Colon (tissue), 2 donors: ENCODE measurements around the gene CSNK1D.

Source experiments
- FAIRE-seq: peaks from 2 replicates; lab custom pipeline; 2012; peaks lifted over from hg19 to GRCh38; lab: Jason Lieb, UNC
- donor health status: control.
- donor health status: control.

Gene CSNK1D

GRCh38 chr17:82227629-82228277 lies 45.7 kb downstream of the CSNK1D start:
- no peak for FAIRE-seq

GRCh38 chr17:82226809-82227628 lies 46.5 kb downstream of the CSNK1D start:
- no peak for FAIRE-seq

GRCh38 chr17:82226146-82226808 lies 47.2 kb downstream of the CSNK1D start:
- no peak for FAIRE-seq

DNA sequence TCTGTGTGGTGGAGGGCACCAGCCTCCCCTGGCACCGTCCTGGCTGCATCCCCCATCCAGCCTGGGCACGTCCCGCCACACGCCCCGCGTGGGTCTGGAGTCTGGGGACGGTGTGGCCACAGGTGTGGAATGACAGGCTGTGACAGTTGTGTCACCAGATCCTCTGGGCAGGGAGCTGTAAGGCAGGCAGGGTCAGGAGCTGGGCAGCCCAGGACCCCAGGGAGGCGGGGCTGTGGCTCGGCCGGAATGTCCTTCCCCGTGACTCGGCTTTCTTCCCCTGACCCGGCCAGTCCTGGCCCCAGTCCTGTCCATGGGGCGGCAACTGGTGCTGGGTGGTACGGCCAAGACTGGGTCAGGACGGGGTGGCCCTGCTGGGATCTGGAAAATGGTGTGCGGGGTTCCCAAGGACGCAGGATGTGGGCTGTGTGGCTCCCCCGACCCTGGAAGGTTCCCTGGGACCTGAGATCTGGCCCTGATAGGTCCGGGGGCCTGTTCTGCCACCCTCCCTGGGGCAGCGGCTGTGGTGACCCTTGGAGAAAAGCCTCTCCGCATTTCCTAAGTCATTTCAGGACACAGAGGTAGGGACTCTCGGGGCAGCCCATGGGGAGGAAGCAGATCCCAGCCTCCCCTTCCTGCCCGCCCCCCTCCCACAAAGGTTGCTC lies 48.0 kb downstream of the CSNK1D start:
- FAIRE-seq, result no peak

- no peak for FAIRE-seq
Measured at GRCh38 chr17:82224666-82225065, 48.8 kb downstream of the CSNK1D start.

GRCh38 chr17:82223517-82223916 lies 50.0 kb downstream of the CSNK1D start:
- no peak for FAIRE-seq

DNA sequence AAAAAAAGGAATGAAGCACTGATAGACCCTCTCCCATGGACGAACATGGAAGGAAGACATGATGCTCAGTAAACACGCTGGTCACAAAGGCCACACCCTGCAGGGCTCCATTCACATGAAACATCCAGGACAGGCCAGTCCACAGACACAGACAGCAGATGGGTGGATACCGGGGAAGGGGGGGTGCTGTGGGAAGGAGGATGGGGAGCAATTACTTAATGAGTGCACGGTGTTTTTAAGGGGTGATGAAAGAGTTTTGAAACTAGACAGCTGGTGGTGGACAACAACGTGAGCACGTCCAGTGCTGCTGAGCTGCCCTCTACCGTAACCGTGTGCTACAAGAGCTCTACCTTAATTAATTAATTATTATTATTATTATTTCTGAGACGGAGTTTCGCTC lies 50.7 kb downstream of the CSNK1D start:
- FAIRE-seq, result no peak

GRCh38 chr17:82221341-82221902 lies 52.1 kb downstream of the CSNK1D start:
- no peak for FAIRE-seq

DNA sequence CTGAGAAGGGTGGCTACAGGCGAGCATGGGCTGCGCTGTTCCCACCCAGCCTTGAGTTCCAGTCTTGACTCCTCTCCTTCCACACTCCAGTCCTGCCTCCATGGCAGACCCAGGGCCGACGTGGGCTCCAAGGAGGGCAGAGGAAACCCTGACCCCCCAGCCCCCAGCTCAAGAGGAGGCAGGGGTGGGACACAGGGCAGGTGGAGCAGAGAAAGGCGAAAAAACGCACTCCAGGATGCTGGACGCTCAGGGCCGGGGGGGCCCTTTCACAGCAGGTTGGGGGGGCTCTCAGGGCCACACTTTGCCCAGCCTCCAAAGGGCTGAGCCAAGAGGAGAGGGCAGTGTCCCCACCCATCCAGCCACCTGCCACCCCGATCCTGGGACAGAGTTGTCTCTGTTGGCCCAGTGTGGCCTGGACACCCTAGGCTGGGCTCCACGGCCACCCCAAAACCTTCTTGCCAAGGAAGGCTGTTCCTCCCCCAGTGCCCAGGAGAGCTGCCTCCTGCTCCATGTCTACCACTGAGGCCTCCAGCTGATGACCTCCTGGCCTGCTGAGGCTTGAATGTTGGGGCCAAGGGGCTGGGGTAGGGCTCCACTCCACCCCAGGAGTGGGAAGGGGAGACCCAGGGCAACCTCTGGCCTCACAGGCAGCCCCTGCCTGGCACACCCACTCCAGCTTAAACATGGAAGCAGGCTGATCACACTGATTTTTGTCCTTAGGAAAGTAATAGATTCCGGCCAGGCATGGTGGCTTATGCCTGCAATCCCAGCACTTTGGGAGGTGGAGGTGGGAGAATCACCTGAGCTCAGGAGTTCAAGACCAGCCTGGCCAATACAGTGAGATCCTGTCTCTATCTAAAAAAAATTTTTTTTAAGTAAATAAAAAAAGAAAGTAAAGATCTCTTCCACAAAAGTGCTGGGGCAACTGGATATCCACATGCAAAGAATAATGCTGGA lies 53.5 kb downstream of the CSNK1D start:
- FAIRE-seq, result no peak

GRCh38 chr17:82219083-82219482 lies 54.4 kb downstream of the CSNK1D start:
- no peak for FAIRE-seq

GRCh38 chr17:82218349-82219075 lies 55.0 kb downstream of the CSNK1D start:
- FAIRE-seq, result no peak

DNA sequence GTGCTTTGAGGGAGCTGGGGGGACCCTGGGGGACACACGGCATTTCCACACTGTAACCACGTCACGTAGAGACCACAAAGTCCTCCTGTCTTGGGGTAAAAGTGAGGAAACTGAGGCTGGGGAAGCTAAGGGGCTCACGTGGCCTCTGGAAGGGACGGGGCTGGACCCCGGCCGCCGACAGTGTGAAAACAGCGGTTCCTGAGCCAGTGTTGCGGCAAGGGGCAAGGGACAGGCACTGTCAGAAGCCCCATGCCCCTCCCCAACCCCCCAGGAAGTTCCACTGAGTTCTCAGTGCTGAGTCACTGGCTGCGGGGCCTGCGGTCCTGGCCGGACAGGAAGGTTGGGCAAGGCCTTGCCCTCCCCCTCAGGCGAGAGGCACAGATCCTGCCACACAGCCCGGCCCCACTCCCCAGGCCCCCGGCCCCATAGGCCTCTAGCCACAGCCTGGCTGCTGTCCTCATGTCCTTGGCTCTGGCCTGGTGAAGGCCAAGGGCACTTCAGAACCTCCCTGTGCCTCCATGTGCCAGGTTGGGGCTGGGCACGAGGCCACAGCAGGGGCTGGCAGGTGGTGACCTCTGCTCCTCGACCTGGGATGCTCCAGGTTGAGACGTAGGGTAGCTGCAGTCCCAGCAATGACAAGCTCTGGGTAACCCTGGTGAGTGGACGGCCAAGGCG lies 55.8 kb downstream of the CSNK1D start:
- FAIRE-seq, result no peak

DNA sequence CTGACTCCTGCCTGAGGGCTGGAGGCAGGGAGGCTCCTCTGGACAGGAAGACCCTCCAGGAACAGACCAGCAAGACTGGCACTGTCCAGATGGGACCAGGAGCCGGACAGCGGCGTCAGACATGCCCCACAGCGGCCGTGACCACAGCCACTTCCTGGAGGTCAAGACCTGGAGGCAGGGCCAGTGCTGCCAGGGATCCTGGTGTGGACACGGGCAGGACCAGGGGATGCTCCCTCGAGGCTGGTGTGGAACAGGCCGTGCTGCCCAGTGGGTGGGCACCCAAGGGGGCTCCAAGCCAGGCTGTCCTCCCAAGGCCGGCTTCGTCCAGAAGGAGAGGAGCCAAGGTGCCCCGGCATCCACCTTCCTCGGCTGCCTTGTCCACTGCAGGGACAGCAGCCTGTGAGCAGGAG lies 56.4 kb downstream of the CSNK1D start:
- FAIRE-seq, result no peak

DNA sequence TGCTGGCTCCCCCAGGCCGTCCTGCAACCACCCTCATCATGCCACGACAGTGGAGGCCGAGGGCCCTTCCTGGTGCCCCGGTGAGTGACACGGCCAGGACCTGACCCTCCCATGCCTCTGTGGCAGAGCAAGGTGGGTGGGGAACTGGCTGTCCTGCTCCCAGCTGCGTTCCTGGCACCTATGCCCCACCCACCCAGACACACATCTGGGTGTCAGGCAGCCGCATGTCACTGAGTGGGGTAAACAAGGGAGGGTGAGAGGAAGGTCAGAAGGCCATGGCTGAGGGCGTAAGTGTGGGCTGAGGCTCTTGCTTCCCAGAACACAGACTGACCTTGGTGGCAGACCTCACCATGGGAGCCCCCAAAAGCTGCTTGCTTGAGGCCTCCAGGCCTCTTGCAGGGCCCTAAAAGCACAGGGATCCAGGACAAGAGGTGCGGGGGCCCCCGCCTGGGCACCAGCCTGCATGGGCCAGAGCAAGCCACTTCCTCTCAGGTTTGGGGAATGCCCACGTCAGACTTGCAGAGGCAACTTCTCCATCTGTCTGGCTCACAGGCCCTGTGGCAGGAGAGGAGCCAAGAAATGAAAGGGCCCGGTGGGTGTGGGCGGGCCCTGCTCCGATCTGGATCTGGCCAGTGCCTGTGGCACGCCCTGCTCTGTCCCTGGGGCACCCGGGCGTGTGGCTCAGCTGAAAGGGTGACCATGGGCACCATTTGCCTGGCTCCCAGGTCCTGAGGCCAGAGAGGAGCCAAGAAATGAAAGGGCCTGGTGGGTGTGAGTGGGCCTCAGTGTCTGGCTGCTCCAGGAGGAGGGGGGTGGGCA lies 57.0 kb downstream of the CSNK1D start:
- no peak for FAIRE-seq

DNA sequence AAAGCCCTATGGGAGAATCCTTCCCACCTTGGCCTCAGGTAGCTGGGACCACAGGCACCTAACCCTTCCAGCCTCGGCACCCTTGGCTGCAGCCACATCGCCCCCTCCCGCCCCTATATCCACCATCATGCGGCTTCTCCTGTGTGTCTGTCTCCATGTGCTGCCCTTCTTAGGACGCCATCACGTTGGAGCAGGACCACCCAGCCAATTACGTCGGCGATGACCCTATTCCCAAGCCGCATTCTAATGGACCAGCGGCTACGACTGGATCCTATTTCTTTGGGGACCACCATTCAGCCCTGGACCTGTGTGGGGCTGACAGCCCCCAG lies 57.6 kb downstream of the CSNK1D start:
- no peak for FAIRE-seq

DNA sequence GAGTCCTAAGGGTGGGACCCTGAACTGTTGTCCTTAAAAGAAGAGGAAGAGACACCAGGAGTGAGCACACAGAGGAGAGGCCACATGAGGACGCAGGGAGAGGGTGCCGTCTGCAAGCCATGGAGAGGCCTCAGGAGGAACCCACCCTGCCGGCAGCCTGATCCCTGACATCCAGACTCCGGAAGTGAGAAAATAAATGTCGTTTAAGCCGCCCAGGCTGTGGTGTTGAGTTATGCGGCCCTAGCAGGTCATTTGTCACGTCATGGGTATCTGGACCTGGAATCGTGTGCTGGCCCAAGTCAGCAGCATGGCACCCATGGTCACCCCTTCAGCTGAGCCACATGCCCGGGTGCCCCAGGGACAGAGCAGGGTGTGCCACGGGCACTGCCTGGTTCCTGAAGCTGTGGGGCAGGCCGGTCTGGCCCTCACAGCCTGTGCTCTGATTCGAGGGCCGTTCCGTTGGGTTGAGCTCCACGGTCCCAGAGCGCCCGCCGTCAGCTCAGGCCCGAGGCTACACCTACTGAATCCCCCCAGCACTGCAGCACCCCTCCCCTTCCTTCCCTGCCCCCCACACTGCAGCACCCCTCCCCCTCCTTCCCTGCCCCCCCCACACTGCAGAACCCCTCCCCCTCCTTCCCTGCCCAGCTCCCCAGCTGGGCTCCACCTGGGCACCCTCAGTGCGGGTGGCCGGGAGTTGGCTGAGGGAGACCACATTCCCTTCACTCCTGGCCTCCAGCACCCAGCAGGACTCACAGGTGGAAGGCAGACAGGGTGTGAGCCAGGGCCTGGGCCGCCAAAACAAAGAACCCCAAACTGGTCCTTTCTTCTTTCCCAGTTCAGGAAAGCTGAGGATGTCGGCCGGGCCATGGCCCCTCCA lies 58.2 kb downstream of the CSNK1D start:
- no peak for FAIRE-seq

DNA sequence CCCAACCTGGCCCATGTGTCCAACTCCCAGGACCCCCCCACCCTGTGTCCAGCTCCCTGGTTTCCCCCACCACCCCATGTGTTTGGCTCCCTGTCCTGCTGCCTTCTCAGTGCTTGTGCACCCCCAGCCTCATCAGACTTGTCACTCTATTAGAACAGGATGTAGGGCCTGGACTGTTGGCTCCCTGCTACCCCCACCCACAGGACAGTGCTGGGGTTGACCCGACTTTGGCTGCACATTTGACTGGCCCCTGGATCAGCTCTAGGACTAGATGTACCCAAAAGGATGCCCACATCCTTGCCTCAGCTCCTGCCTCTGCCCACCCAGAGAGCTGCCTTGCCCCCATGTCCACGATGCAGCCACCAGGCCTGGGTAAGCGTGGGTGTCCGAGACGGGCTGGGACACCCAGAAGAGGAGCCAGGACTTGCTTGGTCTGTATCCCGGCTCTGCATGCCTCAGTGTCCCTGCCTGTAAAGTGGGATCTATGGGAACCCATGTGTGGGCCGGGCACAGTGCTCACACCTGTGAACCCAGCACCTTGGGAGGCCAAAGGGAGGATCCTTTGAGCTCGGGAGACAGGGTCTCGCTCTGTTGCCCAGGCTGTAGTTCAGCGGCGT lies 59.4 kb downstream of the CSNK1D start:
- no peak for FAIRE-seq
